ENCODE measurements around the gene NDUFA9.

NDUFA9 gene

DNA sequence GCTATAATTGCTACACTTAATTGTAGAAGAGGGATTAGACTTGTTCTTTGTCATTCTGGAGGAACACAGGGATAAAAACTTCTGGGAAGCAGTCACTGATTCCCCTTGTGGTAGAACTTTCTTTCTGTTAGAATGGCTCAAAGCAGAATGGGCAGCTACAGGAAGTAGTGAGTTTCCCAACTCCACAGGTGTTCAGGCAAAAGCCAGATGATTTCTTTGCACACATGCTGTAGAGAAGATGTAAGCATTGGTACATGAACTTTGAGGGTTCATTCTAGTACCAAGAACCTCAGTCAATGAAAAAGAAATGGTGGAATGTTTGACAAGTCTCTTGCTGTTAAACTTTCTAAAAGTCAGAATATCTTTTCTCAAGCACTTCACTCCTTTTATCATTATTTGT lies 4.3 kb downstream of the NDUFA9 start:
- no peak overlapping the region for H3K23ac ChIP-seq (ENCODE audit: low read length)
- H4K91ac ChIP-seq (ENCODE audit: low read depth, low read length), result no peak overlapping the region
- H3K4me1 ChIP-seq (ENCODE audit: control insufficient read depth in 1 of 2, insufficient read depth in 2 of 2, low read length in 2 of 2), result no peaks in the 10 kb centered on the region
- H2BK5ac ChIP-seq (ENCODE audit: low read depth, low read length, poor library complexity), result no peak overlapping the region
- no peak for DNase-seq
- no peak overlapping the region for H2BK12ac ChIP-seq (ENCODE audit: low read length)
- no peak overlapping the region for H4K8ac ChIP-seq (ENCODE audit: low read depth, low read length)
- no peak overlapping the region for H3K14ac ChIP-seq (ENCODE audit: low read length)
- H3K36me3 ChIP-seq (ENCODE audit: control insufficient read depth in 1 of 2, insufficient read depth in 2 of 2, low read length in 2 of 2), result peaks cover 4 to 21% of the 10 kb centered on the region in 2 experiments
- peaks cover 8% of the 10 kb centered on the region for H3K79me1 ChIP-seq (ENCODE audit: low read length)
- H2BK120ac ChIP-seq (ENCODE audit: insufficient read depth, low read length, poor library complexity), result no peak overlapping the region
- H2AFZ ChIP-seq (ENCODE audit: insufficient read depth, low read length, poor library complexity), result no peak overlapping the region
- H3K18ac ChIP-seq (ENCODE audit: low read length), result no peak overlapping the region
- no peaks in the 10 kb centered on the region for H3K9me3 ChIP-seq (ENCODE audit: insufficient read depth, low read depth, low read length)
- H3K4me2 ChIP-seq (ENCODE audit: low read length), result no peak overlapping the region
- H3K27ac ChIP-seq (ENCODE audit: low read depth, low read length), result no peak overlapping the region
- H3K4me3 ChIP-seq (ENCODE audit: low read depth, low read length), result no peak overlapping the region
- H3K27me3 ChIP-seq (ENCODE audit: insufficient read depth, low read length), result no peaks in the 10 kb centered on the region
- no peak overlapping the region for H4K12ac ChIP-seq (ENCODE audit: low read depth, low read length)
- H3K9ac ChIP-seq (ENCODE audit: low read length), result no peak overlapping the region
- H3K79me2 ChIP-seq (ENCODE audit: control insufficient read depth, insufficient read depth, low read length, poor library complexity), result peaks cover 6% of the 10 kb centered on the region
- H3K4ac ChIP-seq (ENCODE audit: low read depth, low read length), result no peak overlapping the region
- no peak overlapping the region for H2AK5ac ChIP-seq (ENCODE audit: low read length)

DNA sequence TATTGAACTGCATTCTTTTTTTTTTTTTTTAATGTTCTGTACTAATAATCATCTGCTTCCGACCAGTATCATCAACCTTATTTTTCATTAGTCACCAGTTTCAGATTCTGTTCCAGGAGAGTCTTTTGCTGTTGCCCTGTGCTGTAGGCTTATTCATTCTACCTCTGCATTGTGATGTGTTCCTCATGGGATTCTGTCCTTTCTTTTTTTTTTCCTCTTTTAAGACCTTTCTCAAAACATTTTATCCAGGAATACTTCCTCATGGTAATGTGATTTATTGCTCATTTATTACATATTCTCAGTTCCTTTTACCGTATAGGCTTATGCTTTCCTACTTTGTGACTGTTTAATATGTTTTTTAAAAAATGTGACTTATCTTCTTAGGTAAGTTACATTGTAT lies 4.8 kb downstream of the NDUFA9 start:
- Histone ChIP-seq H3K27me3 (ENCODE audit: insufficient read depth, low read length) (no peaks in the 10 kb centered on the region), H3K27ac (ENCODE audit: low read depth, low read length) (no peak overlapping the region), H3K79me2 (ENCODE audit: control insufficient read depth, insufficient read depth, low read length, poor library complexity) (peaks cover 2% of the 10 kb centered on the region), H3K36me3 (ENCODE audit: control insufficient read depth in 1 of 2, insufficient read depth in 2 of 2, low read length in 2 of 2) (peaks cover 4 to 23% of the 10 kb centered on the region in 2 experiments), H3K14ac (ENCODE audit: low read length) (no peak overlapping the region), H3K4me3 (ENCODE audit: low read depth, low read length) (no peak overlapping the region), H4K12ac (ENCODE audit: low read depth, low read length) (no peak overlapping the region), H3K79me1 (ENCODE audit: low read length) (peaks cover 4% of the 10 kb centered on the region), H2AK5ac (ENCODE audit: low read length) (no peak overlapping the region), H3K4ac (ENCODE audit: low read depth, low read length) (no peak overlapping the region), H3K4me1 (ENCODE audit: control insufficient read depth in 1 of 2, insufficient read depth in 2 of 2, low read length in 2 of 2) (no peaks in the 10 kb centered on the region), H2AFZ (ENCODE audit: insufficient read depth, low read length, poor library complexity) (no peak overlapping the region), H4K91ac (ENCODE audit: low read depth, low read length) (no peak overlapping the region), H2BK5ac (ENCODE audit: low read depth, low read length, poor library complexity) (no peak overlapping the region), H2BK12ac (ENCODE audit: low read length) (no peak overlapping the region), H3K18ac (ENCODE audit: low read length) (no peak overlapping the region), H4K8ac (ENCODE audit: low read depth, low read length) (no peak overlapping the region), H3K9me3 (ENCODE audit: insufficient read depth, low read depth, low read length) (no peaks in the 10 kb centered on the region), H3K23ac (ENCODE audit: low read length) (no peak overlapping the region), H3K9ac (ENCODE audit: low read length) (no peak overlapping the region), H2BK120ac (ENCODE audit: insufficient read depth, low read length, poor library complexity) (no peak overlapping the region), H3K4me2 (ENCODE audit: low read length) (no peak overlapping the region)
- no CpG with 5 or more reads among the region's 2 CpGs for WGBS (ENCODE audit: extremely low coverage, insufficient coverage, insufficient read length)
- no peak for DNase-seq

DNA sequence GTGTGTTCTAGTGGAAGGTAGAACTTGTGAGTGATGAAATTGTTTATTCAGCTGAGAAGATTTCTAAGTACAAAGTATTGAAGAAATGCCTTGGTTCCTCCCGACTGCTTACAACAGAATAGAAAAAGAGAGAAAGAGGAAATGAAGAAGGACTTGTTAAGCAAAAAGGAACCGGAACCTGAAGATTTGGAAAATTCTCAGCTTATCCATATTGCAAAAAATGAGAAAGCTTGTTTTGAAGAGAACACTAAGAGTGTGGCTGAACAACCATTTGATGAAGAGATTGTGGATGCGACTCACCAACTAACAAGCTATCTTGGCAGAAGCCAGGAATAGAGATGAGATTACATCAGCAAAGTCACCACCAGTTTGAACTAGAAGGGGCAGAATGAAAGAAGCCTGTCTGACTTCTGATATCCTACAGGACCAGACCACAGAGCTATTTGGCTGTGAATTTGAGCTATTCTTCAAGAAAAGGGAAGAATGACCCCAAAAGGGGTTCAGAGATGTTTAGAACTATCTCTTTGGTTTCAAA lies 15.1 kb downstream of the NDUFA9 start:
- H3K14ac ChIP-seq (ENCODE audit: low read length), result no peak overlapping the region
- no peaks in the 10 kb centered on the region for H3K79me1 ChIP-seq (ENCODE audit: low read length)
- no peak overlapping the region for H3K27ac ChIP-seq (ENCODE audit: low read depth, low read length)
- H3K9ac ChIP-seq (ENCODE audit: low read length), result no peak overlapping the region
- peak overlapping the region; percentile 19 for H4K8ac ChIP-seq (ENCODE audit: low read depth, low read length)
- H2BK120ac ChIP-seq (ENCODE audit: insufficient read depth, low read length, poor library complexity), result no peak overlapping the region
- H2AFZ ChIP-seq (ENCODE audit: insufficient read depth, low read length, poor library complexity), result no peak overlapping the region
- no peaks in the 10 kb centered on the region for H3K9me3 ChIP-seq (ENCODE audit: insufficient read depth, low read depth, low read length)
- H3K36me3 ChIP-seq (ENCODE audit: control insufficient read depth in 1 of 2, insufficient read depth in 2 of 2, low read length in 2 of 2), result peaks cover 7 to 44% of the 10 kb centered on the region in 2 experiments
- no peak overlapping the region for H3K4me2 ChIP-seq (ENCODE audit: low read length)
- WGBS (ENCODE audit: extremely low coverage, insufficient coverage, insufficient read length), result no CpG with 5 or more reads among the region's 3 CpGs
- H4K12ac ChIP-seq (ENCODE audit: low read depth, low read length), result no peak overlapping the region
- H3K79me2 ChIP-seq (ENCODE audit: control insufficient read depth, insufficient read depth, low read length, poor library complexity), result no peaks in the 10 kb centered on the region
- no peak overlapping the region for H4K91ac ChIP-seq (ENCODE audit: low read depth, low read length)
- no peak overlapping the region for H3K4ac ChIP-seq (ENCODE audit: low read depth, low read length)
- peaks cover 0 to 3% of the 10 kb centered on the region in 2 experiments for H3K4me1 ChIP-seq (ENCODE audit: control insufficient read depth in 1 of 2, insufficient read depth in 2 of 2, low read length in 2 of 2)
- no peak overlapping the region for H2AK5ac ChIP-seq (ENCODE audit: low read length)
- DNase-seq, result peak; percentile 13 to 72
- no peak overlapping the region for H3K18ac ChIP-seq (ENCODE audit: low read length)
- H2BK5ac ChIP-seq (ENCODE audit: low read depth, low read length, poor library complexity), result no peak overlapping the region
- H3K27me3 ChIP-seq (ENCODE audit: insufficient read depth, low read length), result no peaks in the 10 kb centered on the region
- no peak overlapping the region for H2BK12ac ChIP-seq (ENCODE audit: low read length)
- no peak overlapping the region for H3K4me3 ChIP-seq (ENCODE audit: low read depth, low read length)
- H3K23ac ChIP-seq (ENCODE audit: low read length), result no peak overlapping the region

DNA sequence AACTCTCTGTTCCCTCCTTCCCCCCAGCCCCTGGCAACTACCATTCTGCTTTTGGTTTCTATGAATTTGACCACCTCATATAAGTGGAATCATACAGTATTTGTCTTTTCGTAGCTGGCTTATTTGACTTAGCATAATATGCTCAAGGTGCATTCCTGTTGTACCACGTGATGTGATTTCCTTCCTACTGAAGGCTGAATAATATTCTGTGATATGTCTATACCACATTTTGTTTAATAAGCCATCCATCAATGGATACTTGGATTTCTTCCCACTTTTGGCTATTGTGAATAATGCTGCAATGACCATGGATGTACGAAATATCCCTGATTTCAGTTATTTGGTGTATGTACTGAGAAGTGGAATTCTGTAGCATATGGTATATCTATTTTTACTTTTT lies 16.3 kb downstream of the NDUFA9 start:
- no peak overlapping the region for H4K8ac ChIP-seq (ENCODE audit: low read depth, low read length)

More for the DNA sequence above, 16.3 kb downstream of the NDUFA9 start:
- Histone ChIP-seq H2AK5ac (ENCODE audit: low read length) (no peak overlapping the region), H3K4me2 (ENCODE audit: low read length) (no peak overlapping the region), H4K91ac (ENCODE audit: low read depth, low read length) (no peak overlapping the region), H3K9me3 (ENCODE audit: insufficient read depth, low read depth, low read length) (no peaks in the 10 kb centered on the region), H2AFZ (ENCODE audit: insufficient read depth, low read length, poor library complexity) (no peak overlapping the region), H3K36me3 (ENCODE audit: control insufficient read depth in 1 of 2, insufficient read depth in 2 of 2, low read length in 2 of 2) (peaks cover 7 to 35% of the 10 kb centered on the region in 2 experiments), H3K18ac (ENCODE audit: low read length) (no peak overlapping the region), H3K4ac (ENCODE audit: low read depth, low read length) (no peak overlapping the region), H3K27me3 (ENCODE audit: insufficient read depth, low read length) (no peaks in the 10 kb centered on the region), H3K4me3 (ENCODE audit: low read depth, low read length) (no peak overlapping the region), H4K12ac (ENCODE audit: low read depth, low read length) (no peak overlapping the region), H3K23ac (ENCODE audit: low read length) (no peak overlapping the region), H3K14ac (ENCODE audit: low read length) (no peak overlapping the region), H3K9ac (ENCODE audit: low read length) (no peak overlapping the region), H3K79me2 (ENCODE audit: control insufficient read depth, insufficient read depth, low read length, poor library complexity) (no peaks in the 10 kb centered on the region), H3K4me1 (ENCODE audit: control insufficient read depth in 1 of 2, insufficient read depth in 2 of 2, low read length in 2 of 2) (peaks cover 0 to 3% of the 10 kb centered on the region in 2 experiments), H2BK12ac (ENCODE audit: low read length) (no peak overlapping the region), H3K79me1 (ENCODE audit: low read length) (no peaks in the 10 kb centered on the region), H2BK120ac (ENCODE audit: insufficient read depth, low read length, poor library complexity) (no peak overlapping the region), H2BK5ac (ENCODE audit: low read depth, low read length, poor library complexity) (no peak overlapping the region), H3K27ac (ENCODE audit: low read depth, low read length) (no peak overlapping the region)
- no CpG with 5 or more reads among the region's 3 CpGs for WGBS (ENCODE audit: extremely low coverage, insufficient coverage, insufficient read length)
- no peak for DNase-seq

Data from trophoblast cell (in vitro differentiated cells and primary cell).